IPS DF 4.7 (cell line): Measurements from ENCODE around the gene COL2A1.
"Not testable (repeated sequence)": the region's sequence is repeated elsewhere in the genome, so short reads cannot be mapped to it uniquely, and the experiment has no call there.

Experiments used
- DNase-seq: peaks from one replicate; pipeline ENCODE4 v3.0.0-alpha.2; 2013; ENCODE audit warnings: low spot score; ENCODE audit errors: extremely low read depth

COL2A1 gene

DNA sequence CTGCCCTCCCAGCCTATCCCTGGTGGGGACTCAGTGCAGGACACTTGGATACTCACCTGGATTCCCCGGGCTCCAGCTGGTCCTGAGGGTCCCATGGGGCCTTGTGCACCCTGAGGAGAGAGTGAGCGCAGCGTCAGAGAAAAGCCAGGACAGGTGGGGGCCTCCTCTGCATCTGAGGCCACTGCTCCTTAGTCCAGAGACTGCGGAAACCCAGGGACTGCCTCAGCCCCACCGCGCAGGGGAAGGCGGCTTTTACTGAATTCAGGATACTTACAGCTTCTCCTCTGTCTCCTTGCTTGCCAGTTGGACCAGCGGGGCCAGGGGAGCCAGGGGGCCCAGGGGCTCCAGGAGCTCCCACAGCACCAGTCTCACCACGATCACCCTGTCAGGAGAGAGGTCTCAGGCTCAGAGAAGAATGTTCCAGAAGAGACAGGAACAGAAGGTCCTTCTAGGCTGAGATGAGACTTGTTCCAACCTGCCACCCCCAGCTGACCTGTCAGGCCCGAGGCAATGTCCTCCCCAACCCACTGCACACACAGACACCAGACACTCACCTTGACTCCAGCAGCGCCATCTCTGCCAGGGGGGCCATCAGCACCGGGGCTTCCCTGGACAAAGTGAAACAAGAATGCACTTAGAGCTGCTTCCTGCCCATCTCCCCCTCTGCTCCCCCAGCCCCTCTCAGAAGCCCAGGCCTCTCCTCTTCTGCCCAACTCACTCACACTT, 27.1 kb downstream of the COL2A1 start:
- no peak for DNase-seq

DNA sequence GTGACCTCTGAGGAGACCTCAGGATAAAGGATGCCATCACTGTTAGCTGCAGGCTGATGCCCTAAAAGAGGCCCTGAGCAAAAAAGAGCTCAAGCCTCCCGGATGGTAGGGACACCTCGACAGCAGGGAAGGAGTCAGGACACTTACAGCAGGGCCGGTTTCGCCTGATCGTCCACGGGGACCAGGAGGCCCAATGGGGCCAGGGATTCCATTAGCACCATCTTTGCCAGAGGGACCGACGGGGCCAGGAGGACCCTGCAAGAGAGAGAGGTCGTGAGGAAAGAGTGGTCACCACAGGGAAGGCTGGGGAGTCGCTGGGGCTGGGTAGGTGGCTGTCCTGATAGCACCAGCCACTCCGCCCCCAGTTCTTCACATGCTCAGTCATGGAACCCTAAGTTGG, 28.5 kb downstream of the COL2A1 start:
- DNase-seq, result no peak

DNA sequence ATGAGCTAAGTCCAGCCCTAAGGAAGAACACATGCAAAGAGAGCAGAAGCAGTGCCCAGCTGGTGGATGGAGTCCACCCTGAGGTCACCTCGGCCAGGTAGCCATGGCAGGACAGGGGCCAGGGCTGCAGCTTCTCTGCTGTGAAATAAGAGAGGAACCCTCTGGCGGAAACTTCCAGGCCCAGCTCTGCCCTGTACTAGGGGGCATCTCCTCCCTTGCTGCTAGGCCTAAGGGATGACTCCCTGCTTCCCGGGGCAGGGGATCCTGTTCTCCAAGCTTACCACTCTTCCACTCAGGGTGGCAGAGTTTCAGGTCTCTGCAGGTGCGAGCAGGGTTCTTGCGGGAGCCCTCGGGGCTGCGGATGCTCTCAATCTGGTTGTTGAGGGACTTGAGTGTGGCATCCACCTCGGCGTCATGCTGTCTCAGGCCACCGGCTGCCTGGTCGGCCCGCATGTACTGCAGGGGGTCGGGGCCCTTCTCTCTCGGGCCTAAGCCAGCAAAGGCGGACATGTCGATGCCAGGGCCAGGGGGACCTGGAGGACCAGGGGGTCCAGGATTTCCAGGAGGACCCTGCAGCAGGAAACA, 29.1 kb downstream of the COL2A1 start:
- no peak for DNase-seq

DNA sequence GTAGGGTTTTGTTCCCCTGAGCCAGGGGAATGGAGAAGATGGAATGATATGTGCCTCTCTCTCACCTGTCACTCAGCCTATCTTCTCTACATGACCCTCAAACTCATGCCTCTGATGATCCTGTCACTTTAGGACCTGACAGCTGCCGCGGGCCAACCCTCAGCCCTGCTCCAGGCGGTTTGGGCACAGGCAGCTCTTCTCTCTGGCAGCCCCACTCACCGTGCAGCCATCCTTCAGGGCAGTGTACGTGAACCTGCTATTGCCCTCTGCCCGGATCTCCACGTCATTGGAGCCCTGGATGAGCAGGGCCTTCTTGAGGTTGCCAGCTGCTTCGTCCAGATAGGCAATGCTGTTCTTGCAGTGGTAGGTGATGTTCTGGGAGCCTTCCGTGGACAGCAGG, 30.4 kb downstream of the COL2A1 start:
- no peak for DNase-seq

DNA sequence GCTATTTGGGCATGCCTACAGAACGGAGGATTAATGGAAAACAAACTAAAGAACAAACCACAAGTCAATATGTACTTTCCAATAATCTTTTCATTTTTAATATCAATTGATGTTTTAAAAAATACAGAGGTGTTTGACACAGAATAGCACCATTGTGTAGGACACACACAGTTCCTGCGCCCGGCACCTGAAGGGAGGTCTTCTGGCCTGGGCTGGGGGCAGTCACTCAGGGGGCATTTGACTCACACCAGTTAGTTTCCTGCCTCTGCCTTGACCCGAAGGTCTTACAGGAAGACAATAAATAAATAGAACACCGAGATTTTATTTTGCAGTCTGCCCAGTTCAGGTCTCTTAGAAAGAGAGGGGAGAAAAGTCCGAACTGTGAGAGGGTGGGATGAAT, 31.4 kb downstream of the COL2A1 start:
- DNase-seq, result no peak

DNA sequence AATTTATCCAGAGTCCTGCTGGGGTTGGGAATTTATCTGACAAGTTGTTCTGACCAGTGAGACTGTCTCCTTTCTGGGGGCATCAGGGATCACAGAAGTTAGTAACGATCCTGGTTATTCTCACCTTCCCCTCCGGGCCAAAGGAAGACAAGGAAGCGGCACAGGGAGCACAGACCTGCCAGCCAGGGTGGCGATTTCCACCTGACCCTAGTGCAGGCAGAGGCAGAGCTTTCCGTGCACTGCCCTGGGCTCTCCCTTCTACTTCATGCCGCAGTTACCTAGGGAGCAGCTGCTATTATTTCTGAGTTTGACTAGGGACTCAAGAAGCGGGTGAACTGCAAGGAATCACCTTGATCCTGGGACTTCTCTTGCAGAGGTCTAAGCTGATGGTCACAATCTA, 33.4 kb downstream of the COL2A1 start:
- DNase-seq, result no peak

DNA sequence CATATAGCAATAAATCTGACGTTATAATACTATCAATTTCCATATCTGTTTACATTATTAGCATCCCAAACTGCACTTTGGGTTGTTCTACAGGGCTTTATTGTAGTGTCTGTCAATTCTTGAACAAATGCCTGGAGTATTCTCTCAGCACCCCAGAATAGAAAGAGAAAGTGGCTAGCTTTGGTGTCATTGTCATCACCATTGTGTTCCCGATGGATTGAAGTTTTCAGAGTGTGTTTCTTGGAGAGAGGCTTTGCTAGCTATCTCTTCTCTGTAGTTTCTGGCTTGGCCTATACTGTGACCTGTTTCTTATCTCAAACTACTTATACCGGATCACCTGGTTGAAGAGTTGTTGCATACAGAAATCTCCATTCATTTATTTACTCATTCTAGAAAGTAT, 34.4 kb downstream of the COL2A1 start:
- DNase-seq, result no peak

DNA sequence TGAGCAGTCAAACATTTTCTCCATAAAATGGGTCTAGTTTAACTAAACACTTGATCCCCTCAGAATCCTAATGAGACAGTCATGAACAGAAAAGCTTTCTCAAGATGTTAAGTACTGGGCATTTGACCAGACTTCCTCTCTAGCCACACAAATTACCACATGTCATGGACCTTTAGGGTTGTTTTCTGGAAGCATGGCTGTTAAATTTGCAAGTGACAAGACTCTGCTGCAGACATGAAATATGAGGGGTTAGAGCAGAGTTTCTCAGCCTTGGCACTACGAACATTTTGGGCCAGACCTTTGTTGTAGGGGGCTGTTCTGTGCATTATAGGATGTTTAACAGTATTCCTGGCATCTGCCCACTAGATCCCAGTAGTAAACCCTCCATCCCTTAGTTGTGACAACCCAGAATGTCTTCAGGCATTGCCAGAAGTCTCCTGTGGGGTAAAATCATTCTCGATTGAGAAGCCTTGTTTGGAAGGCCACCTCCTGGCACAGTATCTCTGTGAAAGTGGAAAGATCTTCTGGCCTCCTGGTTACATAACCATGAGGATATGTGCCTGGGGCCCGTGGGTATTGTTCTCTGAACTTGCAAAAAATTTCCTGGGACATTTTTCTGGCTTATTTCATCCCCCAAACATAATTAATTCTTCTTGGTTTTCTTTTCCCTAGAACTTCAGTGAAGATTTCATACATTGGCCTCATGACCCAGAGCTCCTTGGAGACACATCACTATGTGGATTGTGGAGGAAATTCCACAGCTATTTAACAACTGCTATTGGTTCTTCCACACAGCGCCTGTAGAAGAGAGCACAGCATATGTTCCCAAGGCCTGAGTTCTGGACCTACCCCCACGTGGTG, 36.6 kb downstream of the COL2A1 start:
- DNase-seq, result no peak

DNA sequence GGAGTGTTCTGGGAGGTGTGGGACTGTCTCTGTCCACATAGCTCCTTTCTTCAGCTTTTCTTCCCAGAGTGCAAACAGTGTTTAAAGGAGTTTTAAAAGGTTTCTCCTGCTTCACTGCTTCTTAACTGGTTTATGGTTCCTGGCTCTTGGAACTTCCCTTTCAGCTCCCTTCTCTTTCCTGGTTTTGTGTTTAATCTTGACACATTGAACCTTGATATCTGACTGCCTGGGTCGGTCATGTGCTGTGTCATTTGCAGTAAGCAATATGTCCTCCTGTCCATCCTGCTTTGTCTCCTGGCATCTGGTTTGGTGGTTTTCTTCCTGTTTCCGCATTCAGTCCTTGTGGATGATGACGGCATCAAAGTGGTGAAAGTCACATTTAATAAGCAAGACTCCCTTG, 38.7 kb downstream of the COL2A1 start:
- DNase-seq, result no peak

DNA sequence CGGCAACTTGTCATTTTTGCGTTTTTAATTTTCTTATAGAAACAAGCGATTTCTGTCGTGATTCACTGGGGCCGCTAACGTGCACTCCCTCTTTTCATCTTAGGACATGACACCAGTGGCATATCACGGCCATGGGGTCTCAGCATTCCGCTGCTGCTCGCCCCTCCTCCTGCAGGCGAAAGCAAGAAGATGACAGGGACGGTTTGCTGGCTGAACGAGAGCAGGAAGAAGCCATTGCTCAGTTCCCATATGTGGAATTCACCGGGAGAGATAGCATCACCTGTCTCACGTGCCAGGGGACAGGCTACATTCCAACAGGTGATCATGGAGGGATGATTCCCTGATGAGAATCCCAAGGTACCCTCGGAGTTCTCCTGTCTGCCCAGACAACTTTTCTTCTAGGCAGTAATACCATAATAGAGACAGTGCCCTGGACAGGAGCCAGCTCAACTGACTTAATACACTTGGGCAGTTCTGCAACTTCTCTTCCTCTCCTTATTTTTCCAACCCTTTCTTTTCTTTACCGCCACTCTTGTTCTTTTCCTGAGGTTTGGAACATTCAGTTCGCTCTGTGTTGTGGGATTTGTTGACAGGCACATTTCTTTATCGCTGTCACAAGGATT, 40.1 kb downstream of the COL2A1 start:
- DNase-seq, result no peak

DNA sequence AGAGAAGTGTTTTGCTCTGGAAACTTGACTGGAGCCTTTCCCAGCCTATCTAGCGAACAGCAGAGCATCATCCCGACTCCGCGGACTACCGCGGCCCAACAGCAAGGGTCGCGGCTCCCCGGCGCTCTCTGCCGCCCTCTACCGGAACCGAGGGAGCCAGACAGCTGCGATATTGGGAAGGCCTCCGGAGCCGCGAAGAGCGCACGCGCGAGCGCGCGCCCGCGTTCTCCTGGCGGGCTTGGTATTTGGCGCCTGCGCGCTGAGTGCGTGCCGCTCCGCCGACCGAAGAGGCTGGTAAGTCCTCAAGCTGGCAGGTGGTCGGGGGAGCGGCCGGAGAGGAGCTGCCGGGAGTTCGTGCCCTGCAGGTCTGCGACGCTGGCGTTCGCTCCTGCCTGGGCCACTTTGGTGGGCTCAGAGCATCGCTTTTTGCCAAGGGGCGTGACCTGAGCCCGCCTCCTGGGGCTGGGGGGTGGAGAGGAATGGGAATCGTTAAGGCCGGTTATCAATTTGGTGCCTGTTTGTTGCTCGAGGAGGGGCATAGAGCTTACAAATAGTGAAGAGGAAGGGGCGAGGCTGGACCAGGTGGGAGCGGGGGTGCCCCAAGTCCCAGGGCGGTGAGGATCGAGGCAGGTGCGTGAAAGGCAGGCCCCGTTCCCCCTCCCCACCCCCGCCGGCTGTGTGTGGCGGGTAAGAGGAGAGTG, 40.8 kb downstream of the COL2A1 start, which contains the start of gene TMEM106C:
TMEM106C (plus strand) TSS at position 257 of the 701 bp plus-strand sequence. CDS start 641 bp downstream, outside the sequence.
- DNase-seq, result peak; percentile 86

DNA sequence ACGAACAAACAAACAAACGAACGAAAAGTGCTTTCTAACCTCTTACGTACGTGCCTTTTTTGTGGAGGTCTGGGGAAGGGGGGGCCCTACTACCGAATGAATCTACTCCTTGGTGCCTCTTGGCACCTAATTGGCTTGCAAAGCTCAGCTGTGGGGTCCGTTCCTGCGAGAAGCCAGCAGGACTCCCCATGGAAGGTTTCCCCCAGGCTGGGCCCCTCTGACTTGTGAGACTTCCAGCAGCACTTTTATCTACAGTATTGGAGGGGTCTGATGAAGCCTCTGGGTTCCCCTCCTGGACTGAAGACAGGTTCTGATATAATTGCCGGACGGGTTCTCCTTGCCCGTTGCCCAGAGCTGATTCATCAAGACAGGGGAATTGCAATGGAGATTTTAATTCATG, 42.1 kb downstream of the COL2A1 start:
- DNase-seq, result no peak

DNA sequence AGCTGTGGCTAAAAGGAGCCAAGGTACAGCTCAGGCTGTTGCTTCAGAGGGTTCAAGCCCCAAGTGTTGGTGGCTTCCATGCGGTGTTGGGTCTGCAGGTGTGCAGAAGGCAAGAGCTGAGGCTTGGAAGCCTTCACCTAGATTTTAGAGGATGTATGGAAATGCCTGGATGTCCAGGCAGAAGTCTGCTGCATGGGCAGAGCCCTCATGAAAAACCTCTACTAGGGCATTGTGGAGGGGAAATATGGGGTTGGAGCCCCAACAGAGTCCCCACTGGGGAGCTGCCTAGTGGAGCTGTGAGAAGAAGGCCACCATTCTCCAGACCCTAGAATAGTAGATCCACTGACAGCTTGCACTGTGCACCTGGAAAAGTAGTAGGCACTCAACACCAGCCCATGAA, 46.6 kb downstream of the COL2A1 start:
- not testable (repeated sequence) for DNase-seq

DNA sequence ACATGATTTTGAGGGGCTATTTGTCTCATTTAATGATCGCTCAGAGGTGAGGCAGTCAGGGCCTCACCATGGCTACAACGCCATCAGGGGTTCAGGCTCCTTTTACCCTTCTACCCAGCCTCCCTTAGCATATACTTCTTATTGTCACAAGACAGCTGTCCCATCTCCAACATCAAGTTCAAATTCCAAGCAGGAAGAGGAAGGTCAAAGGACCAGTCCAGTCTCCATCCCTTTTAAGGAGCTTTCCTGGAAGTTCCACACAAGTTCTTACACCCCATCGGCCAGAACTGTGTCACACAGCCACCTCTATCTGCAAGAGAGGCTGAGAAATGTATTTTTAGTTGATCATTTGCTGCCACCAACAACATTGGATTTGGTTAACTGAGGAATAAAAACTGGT, 49.2 kb downstream of the COL2A1 start:
- no peak for DNase-seq

DNA sequence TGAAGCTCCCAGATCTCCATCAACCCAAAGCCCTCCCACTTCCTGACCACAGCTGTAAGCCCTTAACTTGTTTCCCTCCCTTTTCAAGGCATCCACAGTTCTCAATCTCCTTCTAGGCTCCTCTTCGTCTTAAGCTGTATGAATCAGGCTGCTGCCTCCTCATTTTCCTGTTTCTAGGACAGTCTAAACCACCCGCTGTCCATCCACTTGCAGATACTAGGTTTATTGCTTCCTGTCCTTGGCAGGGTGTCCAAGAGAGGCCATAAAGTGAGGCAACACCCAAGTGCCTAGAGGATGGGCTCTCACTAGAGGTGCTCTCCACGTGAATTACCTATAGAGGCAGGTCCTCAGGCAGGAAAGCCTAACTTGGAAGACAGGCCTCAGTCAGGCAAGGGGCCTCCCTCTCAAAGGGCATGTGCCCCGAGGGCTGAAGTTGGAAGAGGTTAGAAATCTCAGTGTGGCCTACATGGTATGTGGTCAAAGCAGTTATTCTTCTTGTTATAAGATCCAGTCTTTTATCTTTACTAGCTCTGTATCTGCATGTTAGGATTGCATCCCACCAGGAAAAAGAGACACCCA, 49.7 kb downstream of the COL2A1 start:
- no peak for DNase-seq

DNA sequence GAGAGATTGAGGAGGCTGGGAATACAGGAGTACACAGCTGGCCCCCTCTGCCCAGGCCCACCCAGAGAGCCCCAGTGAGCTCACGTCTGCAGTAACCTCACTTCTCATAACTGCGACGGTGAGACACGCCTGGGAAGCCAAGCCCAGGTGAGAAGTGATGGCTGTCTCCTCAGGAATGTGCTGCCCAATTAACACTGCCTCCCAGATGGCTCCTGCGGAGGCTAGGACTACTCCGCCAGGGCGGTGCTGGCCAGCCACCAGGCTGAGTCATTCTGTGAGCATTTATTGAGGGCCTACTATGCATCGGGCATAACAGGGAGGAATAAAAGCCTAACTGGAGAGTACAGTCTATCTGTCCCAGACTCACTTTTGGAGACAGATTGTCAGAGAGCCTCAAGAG, 50.2 kb downstream of the COL2A1 start:
- DNase-seq, result no peak

DNA sequence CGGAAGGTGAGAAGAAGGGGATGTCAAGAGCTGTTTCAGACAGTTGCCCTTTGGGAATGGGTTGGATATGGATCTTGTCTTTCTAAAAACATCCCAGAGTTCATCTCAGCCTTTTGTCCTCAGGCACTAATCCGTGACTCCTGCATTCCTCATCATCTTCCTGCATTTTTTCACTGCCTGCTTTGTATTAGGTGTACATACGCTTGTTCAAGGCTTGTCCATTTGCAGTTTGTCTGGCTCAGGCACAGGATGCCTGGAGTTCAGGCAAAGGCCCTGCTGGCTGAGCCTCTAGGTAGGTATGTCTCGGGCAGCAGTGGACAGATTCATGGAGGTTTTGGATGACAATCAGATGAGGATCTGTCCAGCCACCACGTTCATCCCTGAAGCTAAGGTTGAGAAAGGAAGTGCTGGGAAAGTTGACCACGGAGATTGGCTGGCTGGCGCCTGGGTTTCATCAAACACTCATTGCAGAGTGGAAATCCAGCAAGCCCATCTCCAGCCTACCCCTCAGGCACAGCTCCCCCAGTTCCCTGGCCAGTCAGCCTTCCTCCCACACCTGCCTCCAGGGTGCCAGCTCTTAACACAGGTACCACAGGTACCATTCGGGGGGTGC, 53.3 kb downstream of the COL2A1 start:
- DNase-seq, result no peak

DNA sequence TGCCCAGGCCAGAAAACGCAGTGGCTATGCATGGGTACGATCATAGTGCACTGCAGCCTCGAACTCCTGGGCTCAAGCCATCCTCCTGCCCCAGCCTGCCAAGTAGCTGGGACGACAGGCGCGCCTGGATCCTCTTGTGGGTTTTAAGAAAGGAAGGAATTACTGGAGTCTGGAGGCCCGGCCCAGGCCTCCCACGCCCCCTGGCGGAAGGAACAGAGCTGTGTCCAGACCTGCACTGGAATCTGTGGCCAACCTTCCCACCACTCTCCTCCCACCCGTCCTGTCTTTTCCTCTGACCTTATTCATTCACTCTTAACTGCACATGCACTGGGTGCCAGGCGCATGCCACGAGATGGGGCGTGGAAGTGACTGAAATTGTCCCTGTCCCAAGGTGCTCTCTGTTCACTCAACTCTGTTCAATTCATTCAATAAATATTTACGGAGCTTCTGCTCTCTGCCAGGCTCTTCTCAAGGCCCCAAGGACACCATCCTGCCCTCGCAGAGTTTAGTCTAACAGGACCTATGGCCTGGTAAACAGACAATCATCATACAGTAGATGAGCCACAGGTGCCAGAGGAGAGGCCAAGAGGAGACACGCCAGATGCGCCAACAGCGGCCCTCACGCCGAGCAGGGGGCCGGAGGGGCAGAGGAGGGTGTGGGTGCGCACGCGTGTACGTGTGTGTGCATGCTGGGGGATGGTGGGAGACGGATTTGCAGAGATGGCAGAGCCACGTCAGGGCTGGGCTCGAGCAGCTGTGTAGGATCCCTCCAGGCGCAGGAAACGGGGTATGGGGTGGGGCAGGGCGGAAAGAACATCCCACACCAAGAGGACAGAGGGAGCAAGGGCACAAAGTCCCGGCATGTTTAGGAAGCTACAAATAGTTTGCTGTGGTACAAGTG, 54.6 kb downstream of the COL2A1 start:
- DNase-seq, result no peak

DNA sequence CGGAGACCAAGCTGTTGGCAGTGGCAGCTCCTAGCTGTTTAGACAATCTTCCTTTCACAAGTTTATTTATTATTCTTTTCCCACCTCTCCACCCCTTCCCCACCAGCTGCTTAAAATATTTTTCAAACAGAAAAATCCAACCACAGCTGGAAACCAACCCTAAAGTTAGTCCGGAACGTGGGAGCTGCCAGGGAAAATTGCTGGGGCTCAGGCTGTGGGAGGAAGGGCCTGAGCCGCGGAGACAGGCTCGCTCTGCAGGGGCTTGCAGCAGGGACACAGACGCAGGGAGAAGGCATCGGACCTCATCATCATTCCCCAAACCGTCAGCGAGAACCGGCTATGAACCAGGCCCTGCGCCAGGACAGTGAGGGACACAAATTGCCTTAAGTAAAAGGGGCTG, 56.9 kb downstream of the COL2A1 start:
- DNase-seq, result no peak
